ENCODE results near the gene IGFALS.
A peak's percentile ranks its signal among the peaks of the same experiment; 100 is the strongest.

Gene IGFALS

DNA sequence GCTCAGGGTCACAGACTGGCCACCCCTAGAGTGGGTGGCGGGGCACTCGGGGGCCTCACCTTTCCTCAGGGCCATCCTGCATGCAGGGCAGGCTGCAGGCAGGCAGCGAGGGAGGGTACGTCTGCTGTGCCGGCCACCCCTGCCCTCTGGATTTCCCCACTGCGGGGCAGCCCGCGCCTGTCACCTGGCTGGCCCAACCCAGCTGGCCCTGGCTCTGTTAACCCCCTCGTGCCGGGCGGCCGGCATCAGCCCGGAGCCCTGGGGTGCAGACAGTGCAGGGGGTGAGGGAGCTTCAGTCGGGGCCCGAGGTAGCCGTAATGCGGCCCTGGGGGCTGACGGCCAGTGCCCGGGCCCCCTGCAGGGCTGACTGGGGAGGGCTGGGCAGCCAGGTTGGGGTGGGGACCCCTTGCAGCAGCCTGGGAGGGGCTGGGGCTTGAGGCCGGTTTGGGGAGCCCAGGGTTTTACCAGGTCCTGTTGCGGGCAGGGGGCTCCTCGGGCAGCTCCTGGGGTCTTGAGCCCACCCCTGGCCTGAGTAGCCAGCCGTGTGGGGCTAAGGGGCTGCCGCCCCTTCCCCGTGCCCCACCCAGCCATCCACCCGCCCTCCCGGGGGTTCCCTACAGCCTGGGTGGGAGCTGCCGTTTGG, at the start of gene IGFALS:
IGFALS (minus strand) TSS at position 128 of the 643 bp plus-strand sequence; CDS start at position 75, 53 bp downstream.
- no peak for DNase-seq (ENCODE audit: low spot score)

DNA sequence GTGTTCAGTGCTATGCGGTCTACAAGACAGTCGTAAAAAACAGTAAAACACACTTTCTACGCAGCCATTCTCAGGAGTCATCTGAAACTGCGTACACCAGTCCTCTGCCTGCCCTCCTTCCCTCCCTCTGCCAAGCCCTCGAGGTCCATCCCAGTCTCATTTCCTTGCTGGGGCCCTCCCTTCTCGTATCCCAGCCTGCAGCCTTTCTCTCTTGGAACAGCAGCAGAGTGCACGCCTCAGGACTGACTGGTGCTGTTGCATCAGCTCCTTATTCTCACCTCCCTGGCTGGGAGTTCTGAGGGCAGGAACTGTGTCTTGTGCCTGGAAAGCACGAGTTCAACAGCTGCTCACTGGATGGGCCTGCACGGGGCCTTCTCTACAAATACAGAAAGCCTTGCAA, 46.0 kb upstream of the IGFALS start:
- DNase-seq (ENCODE audit: low spot score) = no peak

DNA sequence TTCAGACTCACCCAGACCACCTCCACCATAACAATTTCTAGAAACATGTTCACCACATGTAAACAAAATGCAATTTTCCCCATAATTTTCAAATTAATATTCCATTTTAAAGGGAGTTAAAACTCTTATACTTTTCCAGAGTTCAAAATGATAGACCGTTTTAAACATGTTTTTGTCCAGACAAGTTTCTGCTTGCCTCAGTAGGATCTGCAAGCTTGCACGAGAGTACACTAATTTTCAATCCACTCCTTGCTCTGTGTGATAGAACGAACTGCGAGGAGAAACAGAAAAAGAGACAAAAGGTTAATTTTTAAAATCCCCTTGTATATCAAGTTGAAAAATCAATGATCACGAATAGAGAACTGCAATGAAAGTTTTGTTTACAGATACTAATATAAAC, 40.6 kb upstream of the IGFALS start:
- DNase-seq (ENCODE audit: low spot score) = no peak

DNA sequence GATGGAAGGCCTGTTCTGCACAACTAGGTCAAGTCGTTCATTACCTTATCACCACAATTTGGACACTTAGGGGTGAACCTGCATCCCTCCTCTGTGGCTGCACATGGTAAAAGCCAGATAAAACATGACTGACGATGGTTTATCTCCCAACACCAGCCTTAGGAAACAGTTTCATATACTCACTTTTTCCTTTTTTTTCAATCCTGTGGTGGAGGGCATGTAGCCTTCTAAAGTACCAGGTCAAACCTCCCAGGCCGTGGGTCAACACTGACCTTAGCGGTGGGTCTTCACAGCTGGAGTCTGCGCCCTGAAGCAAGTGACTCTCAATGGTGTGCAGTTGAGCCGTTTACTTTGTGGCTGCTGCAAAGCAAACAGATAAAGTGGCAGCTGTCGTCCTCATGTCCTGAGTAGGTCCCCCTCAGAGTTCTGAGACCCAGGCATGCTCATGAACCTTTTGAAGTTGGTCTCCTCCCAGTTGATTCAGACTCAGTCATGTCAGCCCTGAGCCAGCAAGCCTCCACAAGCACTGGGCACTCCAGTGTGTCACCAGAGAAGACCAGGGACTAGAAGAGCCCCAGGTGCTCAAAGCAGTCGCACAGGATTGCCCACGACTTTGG, 39.4 kb upstream of the IGFALS start:
- no peak for DNase-seq (ENCODE audit: low spot score)

DNA sequence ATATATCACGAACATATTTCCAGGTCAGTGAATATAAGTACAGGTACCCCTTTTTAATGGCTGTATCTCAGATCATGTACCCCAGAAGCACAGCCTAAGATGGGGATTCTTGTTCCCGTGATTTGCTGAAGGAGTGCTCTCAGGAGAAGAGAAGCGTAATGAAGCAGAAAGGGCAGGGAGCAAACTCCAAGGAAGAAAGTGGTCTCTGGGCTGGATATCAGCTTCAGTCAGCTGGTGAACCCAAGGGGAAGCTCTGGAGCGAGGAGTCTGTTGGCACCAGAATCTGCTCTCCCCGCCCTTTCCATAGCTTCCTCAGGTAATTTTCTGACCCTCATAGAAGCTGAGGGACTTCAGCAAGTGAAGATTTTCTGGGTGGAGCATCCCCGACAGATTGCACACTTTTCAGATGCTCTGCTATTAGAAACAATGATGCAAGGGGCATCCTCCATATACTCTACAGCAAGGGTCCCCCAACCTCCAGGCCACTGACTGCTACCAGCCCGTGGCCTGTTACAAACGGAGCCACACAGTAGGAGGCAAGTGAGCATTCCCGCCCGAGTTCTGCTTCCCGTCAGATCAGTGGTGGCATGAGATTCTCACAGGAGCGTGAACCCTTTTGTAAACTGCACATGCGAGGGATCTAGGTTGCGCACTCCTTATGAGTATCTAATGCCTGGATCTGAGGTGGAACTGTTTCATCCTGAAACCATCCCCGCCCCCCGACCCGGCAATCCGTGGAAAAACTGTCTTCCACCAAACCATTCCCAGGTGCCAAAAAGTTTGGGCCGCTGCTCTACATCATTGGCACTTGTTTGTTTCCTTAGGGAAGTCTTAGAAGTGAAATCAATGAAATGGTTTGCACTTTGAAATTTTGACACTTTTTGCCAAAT, 37.9 kb upstream of the IGFALS start:
- DNase-seq (ENCODE audit: low spot score) = no peak

DNA sequence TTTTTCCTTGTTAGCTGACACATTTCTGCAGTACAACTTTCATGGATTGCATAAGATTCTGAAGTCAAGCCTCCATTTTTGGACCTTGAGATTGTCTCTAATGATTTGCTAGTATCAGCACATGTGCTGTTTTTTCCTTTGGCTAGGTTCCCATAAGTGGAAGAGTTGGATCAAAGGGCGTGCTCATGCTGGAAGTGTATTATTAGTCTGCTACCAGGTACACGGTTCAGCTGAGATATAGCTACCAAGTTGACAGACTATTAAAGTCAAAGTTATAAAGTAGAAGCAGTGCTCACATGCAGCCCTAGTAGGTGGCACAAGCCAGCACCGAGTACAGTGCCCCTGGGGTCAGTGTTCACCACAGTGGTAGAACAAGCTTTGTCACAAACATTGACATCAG, 36.7 kb upstream of the IGFALS start:
- DNase-seq (ENCODE audit: low spot score) = no peak

DNA sequence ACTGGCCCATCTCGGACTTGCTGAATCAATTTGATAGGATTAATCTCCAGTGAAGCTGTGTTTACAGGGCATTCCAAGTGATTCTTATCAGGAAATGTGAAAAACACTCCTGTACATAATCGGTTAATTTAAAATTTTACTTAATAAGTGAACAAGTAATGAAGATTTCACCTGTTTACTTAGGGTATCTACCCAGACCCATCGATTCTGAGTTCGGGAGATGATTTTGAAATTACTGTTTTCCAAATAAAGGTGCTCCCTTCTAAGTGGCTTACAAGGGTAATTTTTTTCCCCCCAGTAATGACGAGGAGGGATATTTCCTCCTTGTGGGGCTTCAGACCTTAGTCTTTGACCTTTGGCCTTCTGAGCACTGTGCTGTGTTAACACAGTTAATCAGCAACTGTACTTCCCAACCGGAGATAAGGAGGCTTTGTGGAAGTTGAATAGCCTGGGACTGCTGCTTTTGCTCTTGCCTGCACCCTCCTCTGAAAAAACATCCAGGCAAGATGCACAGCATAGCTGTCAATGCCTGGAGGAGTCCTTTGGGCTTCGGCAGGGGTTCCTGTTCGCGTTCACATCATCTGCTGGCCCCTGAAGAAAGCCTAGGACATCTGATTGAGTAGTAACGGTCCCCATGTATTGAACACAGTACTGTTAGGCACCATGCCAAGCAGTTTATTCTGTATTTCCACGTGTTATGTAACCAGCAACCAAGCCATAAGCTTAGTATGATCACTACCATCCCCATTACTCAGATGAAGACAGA, 35.3 kb upstream of the IGFALS start:
- DNase-seq (ENCODE audit: low spot score) = no peak

DNA sequence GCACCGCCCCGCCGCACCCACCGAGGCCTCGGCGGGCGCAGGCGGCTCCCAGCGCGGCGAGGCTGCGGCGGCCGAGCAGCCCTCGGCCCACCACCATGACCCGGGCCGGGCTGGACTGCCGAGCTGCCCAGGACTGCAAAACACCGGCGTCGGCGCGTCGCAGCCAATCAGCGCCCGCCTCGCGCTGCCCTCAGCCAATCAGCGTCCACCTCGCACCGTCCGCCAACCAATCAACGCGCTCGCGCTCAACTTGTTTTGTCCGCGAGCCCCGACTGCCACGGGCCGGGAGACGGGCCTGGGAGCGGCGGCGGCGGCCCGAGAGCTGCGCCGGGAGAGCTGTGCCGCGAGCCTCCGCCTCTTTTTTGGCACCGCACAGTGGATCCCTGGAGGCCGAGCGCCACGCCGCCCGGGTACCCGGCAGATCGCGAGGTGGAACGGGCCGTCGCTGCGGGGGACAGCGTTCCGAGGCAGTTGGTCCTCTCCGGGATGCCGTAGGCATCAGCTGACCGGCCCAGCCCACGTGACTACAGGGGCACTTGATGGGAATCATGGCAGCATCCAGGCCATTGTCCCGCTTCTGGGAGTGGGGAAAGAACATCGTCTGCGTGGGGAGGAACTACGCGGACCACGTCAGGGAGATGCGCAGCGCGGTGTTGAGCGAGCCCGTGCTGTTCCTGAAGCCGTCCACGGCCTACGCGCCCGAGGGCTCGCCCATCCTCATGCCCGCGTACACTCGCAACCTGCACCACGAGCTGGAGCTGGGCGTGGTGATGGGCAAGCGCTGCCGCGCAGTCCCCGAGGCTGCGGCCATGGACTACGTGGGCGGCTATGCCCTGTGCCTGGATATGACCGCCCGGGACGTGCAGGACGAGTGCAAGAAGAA, 33.4 kb upstream of the IGFALS start, which contains the start of the genes FAHD1 and HAGH:
FAHD1 (plus strand) TSS at position 516 of the 883 bp plus-strand sequence; CDS start at position 549, 33 bp downstream.
HAGH (minus strand) TSS at position 135 of the 883 bp plus-strand sequence; CDS start at position 97, 38 bp downstream.
- peak; percentile 100 for DNase-seq (ENCODE audit: low spot score)

DNA sequence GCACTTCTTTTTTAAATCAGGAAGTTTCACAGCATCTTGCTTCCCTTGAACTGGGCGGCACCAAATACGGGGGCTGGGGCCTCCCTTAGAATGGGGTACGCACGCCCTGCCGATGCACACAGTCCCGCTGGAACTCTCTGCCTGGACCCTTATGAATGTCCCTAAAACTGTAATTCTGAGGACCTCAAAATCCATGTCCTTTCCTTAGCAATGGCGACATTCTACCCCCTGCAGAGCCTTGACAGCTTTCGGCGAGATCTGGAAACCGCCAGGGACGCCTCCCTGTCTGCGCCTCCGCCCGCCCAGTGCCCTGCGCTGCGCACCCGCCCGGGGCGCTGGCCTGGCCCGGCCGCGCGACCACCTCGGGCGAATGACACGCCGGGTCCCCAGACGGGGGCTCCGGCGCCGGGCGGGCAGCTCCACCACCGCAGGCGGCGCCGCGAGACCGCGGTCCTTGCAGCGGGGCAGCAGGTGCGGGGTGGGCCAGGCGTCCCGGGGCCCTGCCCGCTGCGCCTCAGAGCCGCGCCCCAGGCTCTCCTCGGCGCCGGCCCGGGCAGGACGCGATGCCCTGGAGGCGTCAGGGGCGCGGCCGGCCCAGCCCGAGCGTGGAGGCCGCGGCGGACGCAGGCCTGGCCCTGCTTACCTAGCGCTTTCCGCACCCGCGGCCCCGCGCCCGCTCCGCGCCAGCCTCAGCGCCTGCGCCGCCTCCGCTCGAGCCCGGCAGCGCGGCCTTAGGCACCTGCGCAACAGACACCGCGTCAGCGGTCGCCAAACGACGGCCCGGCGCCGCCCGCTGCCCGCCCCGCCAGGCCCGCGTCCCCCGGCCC, 32.6 kb upstream of the IGFALS start:
- peak; percentile 44 for DNase-seq (ENCODE audit: low spot score)

DNA sequence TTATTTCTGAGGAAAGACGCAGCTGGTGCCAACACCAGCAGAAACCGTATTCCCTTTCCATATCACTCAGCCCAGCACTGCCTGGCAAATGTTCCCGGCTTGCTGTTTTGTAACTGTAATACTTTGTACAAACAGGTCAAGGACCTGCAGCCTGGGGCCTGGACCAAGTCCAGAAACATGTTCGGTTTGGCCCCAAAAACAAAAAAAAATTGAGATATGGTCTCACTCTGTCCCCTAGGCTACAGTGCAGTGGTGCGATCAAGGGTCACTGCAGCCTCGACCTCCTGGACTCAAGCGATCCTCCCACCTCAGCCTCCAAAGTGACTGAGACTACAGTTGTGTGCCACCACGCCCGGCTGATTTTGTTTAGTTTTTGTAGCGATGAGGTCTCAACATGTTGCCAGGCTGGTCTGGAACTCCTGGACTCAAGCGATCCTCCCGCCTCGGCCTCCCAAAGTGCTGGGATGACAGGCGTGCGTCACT, 31.9 kb upstream of the IGFALS start:
- no peak for DNase-seq (ENCODE audit: low spot score)

DNA sequence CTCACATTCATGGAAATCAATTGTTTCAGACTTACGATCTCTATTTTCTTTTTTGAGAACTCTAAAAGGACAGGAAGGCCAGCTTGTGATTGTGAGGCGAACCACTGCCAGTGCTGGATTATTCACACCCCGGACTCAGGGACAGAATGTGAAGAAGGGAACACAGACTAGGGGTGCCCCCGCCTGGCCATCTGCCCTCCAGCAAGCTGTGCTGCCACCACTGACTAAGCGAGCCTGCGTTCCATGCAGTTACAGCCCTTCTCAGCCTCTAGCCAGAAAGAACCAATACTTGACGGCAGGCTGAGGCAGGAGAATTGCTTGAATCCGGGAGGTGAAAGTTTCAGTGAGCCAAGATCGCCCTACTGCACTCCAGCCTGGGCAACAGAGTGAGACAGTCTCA, 30.3 kb upstream of the IGFALS start:
- no peak for DNase-seq (ENCODE audit: low spot score)

DNA sequence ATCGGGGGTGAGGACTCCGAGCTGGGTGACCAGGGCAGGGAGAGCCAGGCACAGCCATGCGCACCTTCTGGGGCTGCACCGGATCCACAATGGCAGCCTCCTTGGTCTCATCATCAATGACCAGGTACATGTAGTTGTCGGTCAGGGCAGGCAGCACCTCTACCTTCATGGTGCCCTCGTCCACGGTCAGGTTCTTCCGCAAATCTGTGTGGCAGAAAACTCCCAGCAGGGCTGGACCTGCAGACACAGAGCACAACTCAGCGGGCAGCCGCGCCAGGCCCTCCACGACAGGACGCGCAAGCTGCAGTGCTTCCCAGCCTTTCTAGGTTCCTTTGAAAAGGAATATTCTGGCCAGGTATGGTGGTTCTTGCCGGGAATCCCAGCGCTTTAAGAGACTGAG, 29.3 kb upstream of the IGFALS start:
- no peak for DNase-seq (ENCODE audit: low spot score)

DNA sequence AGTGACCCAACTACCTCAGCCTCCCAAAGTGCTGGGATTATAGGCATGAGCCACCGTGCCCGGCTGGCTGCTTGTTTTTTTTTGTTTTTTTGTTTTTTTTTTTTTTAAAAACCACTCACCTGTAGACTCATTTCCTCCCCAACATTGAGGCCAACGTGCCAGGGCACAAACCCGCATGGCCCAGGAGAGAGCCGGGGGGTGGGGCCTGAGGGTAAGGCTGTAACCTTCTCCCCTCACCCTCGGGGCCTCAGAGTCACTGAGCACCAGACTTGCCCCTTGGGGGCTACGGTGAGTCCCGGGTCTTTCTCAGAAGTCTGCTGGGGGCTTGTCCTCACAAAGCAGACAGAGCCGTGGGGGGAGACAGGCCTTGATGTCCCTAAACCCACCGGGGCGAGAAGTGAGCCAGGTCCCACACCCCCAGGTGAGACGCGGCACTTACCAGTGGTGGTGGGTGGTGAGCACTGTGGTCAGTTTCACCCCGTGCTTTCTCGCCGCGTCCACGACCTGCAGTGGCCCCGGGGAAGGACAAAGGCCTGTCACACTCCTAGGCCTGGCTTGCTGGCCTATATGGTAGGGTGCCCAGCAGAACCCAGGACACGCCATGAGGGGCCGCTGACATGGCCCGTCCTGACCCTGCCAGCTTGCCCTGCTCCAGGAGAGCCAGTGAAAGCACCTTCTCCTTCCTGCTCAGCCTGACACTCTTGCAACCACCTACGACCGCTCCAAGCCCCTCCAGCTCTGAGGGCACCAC, 28.5 kb upstream of the IGFALS start:
- no peak for DNase-seq (ENCODE audit: low spot score)

DNA sequence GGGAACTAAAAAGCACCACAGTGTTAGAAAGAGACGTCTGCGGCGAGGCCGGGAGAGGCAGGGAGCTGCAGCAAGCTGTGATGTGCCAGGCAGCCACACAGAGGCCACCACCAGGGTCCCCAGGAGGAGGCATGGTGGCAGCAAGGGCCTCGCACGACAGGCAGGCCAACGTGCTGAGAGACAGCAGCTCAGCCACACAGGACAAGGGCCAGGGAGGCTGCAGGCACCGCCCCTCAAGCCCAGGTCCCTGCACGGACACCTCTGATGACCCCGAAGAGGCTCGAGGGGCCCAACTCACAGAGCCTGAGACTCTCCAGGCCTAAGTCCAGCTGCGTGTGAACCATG, 27.4 kb upstream of the IGFALS start:
- DNase-seq (ENCODE audit: low spot score) = no peak

DNA sequence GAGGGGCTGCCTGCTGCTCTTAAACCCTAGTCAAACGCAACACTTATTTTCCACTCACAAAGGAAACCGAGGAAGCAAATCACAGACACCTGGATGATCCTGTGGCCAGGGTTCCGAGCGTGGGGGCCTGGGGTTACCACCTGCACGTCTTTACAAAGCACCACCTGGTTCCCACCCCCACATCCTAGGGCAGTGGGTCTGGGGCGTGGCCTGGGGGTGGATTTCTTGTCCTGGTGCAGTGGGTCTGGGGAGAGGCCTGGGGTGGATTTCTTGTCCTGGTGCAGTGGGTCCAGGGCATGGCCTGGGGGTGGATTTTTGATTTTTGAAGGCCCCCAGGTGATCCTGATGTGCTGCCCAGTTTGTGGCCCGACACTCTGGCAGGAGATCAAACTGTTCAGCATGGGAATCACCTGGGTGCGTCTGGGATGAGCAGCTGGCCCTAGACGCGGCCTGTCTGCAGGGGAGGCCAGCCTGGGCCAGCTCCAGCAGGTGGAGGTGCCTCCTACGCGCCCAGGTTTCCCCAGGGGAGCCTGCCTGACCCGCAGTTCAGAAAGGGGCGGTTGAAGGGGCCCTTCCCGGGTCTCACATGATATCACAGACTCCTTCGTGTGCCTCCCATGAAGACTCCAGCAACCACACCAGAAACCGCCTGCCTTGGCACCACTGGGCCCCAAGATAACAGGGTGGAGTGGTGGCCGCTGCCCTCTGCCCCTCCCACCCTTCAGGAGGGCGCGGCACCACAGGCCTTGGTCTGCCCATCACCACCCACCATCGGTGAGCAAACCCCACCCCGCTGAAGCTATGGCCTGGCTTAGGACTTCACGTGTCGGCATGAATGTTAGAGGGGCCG, 26.8 kb upstream of the IGFALS start:
- no peak for DNase-seq (ENCODE audit: low spot score)

DNA sequence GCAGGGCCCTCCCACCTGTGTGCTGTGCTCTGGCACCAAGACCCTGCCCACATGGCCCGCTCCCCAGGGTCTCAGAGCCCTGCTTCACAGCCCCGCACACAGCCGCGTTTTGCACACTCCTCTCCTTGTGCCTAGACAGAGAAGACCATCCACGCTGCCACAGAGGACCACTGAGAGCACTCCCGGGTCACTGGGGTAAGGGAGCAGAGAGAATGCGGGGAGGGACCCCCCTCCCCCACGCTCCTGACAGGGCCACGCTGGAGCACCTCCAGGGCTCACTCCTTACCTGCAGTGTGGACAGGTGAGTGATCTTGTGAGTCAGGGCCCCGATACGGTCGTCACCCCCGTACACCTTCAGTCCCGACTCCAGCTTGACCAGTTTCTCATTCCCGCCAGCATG, 26.1 kb upstream of the IGFALS start:
- DNase-seq (ENCODE audit: low spot score) = no peak

DNA sequence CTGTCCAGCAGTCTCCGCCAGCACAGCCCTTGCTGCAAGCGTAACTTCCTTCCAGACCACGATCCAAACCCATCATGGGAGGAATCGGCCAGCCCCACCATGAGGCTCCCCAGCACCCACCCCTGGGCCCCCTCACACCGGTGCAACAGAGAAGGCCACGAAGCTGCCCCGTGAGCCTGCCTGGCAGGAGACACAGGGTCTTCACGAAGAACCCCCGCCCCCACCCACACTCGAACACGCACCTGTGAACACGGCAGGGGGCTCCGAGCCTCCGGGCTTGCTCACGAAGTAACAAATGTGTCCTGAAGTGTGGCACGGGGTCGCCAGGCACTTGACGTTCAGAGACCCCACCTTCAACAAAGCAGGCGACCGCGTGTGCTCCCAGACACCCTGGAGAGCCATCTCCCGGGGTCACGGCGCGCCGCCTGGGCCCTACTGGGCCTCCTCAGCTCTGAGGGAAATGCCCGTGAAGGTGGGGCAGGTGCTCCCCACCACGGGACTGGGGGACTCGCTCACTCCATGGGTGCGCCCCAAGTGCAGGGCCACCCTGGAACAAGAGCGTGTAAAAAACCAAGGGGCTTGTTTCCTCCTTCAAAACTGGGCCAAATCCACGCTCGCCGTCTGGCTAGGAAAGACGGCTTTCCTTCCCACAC, 25.5 kb upstream of the IGFALS start:
- no peak for DNase-seq (ENCODE audit: low spot score)

All from germinal center (tissue), 1 donor.